Measurements from ENCODE around the gene PID1.

The PID1 gene

GRCh38 chr2:229164545-229165249 lies 106.4 kb downstream of the PID1 start:
- no peak for DNase-seq (ENCODE audit: low read depth)

- DNase-seq (ENCODE audit: low read depth) = no peak
These were observed 107.2 kb downstream of the PID1 start for GRCh38 chr2:229163893-229164292.

DNA sequence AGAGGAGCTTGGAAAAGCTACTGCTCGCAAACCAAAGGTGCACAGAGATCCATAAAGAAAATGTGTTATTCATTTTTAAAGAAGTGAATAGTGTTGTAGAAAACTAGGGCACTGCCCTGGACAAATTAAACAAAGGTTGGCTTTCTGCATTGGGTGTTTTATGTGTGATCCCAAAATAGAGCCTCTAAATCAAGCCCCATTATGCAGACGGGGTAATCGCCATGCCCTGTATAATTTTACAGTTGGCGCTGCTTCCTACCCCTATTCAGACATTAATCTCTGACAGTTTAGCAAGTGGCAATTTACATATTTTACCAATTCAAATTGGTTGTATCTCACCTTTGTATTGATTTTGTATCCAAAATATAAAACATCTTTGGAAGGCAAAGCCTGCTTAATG lies 109.1 kb downstream of the PID1 start:
- no peak for DNase-seq (ENCODE audit: low read depth)

DNA sequence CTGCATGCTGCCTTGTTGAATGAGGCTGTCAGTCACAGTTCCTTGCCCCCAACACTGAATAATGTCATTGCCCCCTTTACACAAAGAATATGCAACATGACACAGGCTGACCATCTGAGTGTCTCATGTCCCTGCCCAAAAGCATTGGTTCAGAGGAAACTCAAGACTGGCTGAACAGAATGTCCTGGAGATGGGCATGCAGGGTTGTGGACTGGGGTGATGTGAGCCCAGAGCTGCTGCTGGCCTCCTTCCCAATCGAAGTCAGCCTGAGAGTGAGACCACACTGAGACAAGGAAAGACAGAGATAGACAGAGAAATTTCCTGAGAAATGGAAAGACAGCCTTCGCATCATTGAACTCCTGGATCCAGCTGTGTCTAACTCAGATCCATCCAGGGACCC lies 110.1 kb downstream of the PID1 start:
- DNase-seq (ENCODE audit: low read depth) = no peak

DNA sequence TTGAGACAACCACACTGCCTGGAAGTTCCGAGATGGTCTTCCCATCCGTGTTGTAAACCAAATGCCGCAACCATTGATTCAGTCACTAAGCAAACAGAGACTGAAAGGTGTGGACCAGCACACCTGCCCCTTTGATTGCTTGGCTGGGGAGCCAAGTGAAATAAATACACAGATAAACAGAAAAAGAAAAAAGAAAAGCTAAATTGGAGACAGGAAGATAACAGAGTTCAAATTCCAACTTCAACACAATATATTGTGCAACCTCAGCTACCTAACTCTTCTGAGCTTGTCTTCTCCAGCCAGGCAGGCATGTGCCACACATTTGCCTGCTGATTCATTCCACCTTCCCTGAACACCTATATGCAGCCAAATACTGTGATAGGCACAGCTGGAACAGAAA lies 110.9 kb downstream of the PID1 start:
- DNase-seq (ENCODE audit: low read depth) = no peak

- DNase-seq (ENCODE audit: low read depth) = no peak
These were observed 111.7 kb downstream of the PID1 start for GRCh38 chr2:229159405-229159804.

- DNase-seq (ENCODE audit: low read depth) = no peak
These were observed 116.7 kb downstream of the PID1 start for GRCh38 chr2:229154381-229154780.

- no peak for DNase-seq (ENCODE audit: low read depth)
These were observed 117.1 kb downstream of the PID1 start for GRCh38 chr2:229153951-229154350.

DNA sequence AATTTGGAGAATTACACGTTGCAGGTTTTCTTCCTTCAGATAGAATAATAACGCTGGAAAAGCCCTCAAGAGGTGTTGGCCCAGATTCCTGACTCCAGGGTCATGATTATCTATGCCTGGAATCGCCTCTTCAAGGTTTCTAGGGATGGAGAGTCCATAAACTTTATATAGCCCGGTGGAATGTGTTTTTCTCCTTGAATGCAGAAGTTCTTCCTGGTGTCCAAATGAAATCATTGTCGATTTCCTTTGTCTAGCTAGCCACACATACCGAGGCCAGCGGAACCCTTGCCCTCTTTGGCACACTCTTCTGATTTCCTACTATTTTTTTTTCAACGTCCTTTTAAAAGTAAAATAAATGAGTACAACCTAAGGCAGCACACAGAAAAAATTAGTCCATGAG lies 117.8 kb downstream of the PID1 start:
- no peak for DNase-seq (ENCODE audit: low read depth)

DNA sequence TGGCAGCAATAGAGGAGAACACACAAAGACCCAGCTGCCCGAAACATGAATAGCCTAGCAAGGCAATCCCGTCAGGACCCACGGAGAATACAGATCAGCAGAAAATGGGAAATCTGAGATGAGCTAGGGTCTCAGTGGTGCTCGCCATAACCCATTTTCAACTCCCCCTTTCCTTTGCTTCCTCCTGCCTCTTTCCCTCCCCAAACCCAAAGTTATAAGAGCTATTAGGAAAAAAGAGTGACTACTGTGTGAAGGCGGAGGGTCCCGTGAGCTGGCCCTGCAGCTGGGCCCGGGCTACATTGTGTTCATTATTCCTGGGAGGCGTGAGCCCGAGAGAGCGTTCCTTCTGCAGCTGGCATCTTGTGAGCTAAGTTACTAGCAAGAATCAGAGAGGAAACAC lies 118.4 kb downstream of the PID1 start:
- no peak for DNase-seq (ENCODE audit: low read depth)

DNA sequence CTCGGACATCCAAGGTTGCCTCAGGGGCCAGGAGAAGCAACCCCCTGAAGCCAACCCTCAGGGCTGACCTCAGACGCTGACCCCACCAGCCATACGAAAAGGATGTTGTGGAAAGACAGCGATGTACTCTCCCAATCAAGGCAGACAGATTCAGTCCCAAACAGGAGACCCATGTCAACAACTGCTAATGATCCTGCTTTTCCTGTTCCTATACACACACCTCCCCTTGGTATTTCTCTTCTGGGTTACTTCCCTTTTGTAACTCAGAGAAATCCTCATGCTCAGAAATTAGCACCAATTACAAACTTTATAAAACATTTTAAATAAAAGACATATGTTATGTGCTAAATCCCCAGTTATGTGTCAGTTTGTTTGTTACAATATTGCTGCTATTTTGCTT lies 120.8 kb downstream of the PID1 start:
- DNase-seq (ENCODE audit: low read depth) = no peak

DNA sequence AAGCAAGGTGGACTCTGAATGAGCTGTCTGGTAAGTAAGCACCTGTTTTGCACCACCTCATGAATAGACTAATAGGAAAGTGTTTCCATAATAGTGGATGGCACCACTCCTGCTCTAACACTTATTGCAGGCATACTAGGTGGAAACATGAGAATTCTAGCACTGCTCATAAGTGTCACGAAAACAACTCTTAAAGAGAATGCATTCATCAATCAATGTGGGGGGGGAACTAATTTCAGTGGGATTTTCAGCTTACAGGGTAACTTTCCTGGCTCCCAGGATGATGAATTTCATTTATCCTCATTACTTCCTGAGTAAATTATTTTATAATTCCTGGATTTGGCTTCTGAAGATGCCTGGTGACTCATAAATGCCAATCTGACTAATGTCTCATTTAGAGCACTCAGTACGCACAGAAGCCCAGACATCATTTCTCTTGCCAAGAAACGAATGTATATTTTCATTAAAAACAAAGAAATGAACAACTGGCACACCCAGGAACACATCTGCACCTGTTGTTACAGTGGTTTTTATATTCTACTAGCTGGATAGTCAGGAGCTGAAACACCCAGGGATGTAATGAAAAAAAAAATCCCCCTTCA lies 129.6 kb downstream of the PID1 start:
- no peak for DNase-seq (ENCODE audit: low read depth)

- DNase-seq (ENCODE audit: low read depth) = no peak
These were observed 133.4 kb downstream of the PID1 start for GRCh38 chr2:229137639-229138038.

DNA sequence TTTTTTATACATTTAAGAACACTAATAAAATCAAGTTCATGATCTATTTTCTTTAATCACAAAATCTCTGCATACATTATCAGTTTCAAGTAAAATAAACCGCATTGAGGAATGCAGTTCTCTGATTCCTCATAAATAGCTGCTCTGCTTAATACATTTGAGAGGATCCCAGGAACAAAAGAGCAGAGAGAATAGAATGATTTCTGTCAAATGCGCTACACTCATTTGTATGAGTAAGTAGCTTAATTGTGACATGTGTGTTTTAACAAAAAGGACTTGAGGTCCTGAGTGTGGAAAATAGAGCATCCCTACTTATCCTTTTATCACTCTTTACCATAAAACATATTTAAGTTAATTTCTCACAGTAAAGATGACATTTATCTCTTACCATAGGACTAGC lies 134.0 kb downstream of the PID1 start:
- DNase-seq (ENCODE audit: low read depth) = no peak

- no peak for DNase-seq (ENCODE audit: low read depth)
These were observed 137.8 kb downstream of the PID1 start for GRCh38 chr2:229133155-229133772.

DNA sequence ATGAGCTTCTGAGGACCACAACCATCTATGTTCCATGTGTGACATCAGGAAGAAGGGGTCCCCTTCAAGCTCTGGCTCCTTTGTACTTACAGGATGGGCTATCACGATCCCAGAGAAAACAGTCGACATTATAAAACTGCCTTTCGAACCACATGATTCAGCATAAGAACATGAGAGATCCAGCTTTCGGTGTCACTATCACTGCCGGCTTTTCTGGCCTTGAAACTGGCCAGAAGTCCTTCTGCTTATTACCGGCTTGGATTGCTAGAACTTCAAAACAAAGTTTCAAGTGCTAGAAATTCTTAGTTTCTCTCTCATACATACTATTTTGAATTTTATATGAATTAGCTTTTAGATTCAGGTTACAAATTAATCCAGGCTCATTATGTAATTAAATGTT lies 138.9 kb downstream of the PID1 start:
- no peak for DNase-seq (ENCODE audit: low read depth)

- DNase-seq (ENCODE audit: low read depth) = no peak
These were observed 140.6 kb downstream of the PID1 start for GRCh38 chr2:229130522-229130921.

DNA sequence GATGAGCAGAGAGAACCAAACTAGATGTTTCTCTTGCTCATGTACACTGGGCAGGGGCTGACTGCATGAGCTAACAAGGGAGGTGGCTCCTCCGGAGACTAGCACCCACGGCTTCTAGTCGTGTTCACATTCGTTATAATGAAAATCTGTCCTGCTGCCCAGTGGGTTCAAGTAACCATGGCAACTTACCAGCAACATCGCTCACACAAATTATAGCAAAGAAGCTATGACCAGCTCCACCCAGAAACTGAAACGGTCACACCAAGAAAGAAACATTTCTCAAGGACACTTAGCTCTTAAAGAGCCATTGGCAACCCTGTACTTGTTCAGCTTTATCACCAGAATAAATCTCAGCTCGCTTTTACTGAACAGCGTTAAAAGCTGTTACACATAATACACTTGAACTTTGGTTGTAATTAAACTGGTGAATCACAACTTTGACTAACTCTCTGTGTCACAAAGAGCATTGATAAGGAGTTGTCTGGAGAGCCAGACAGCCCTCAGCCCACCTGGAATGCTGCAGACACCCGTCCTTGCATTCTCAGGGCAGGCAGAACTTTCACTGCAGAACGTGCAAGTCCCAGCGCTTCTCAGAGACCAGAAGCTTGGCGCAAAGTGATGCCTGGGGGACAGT lies 141.2 kb downstream of the PID1 start:
- DNase-seq (ENCODE audit: low read depth) = no peak

GRCh38 chr2:229127471-229127870 lies 143.6 kb downstream of the PID1 start:
- no peak for DNase-seq (ENCODE audit: low read depth)

- no peak for DNase-seq (ENCODE audit: low read depth)
These were observed 145.0 kb downstream of the PID1 start for GRCh38 chr2:229126066-229126465.

DNA sequence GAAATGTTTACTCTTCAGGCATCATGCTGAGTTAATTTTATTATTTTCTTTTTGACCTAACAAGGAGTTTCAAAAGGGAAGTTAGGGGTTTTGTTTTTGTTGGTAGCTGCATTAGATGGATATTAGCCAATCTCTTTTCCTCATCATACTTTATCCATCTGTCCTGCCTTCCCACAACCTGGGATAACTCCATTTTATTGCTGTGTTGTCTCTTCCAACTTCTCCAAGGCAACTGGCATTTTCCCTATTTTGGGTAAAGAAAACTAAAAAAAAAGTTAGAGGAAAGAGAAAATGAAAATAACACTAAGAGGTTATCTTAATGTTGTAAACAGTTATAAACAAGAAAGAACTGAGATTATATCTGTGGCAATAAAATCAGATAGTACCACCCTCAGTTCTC lies 147.0 kb downstream of the PID1 start:
- no peak for DNase-seq (ENCODE audit: low read depth)

- DNase-seq (ENCODE audit: low read depth) = no peak
These were observed 152.2 kb downstream of the PID1 start for GRCh38 chr2:229118927-229119326.

- DNase-seq (ENCODE audit: low read depth) = no peak
These were observed 152.8 kb downstream of the PID1 start for GRCh38 chr2:229118336-229118735.

All from activated T-helper 9 cell treated with anti-CD3 and anti-CD28 coated beads, Interleukin-2, amount 50 U/mL, for 16 hours (primary cell).